ENCODE measurements around the gene ANKRD29.

- no peak for TF ChIP-seq SP1 (CRISPR knock-in tag; IDR thresholded peaks at IDR 0.05)
- TF ChIP-seq MTA3 (IDR thresholded peaks at IDR 0.05; ENCODE audit: borderline replicate concordance) = no peak
- TF ChIP-seq CTCF (IDR thresholded peaks at IDR 0.05 in 2 of 3, conservative IDR thresholded peaks at IDR 0.05 in 1 of 3; ENCODE audit: insufficient read depth in 2 of 3, low read depth in 1 of 3, low read length in 3 of 3) = no peak
- no peak for TF ChIP-seq NBN (IDR thresholded peaks at IDR 0.05; ENCODE audit: low read depth)
- TF ChIP-seq ZBTB8A (IDR thresholded peaks at IDR 0.05; ENCODE audit: partially characterized antibody) = no peak
- TF ChIP-seq TBL1XR1 (IDR thresholded peaks at IDR 0.05; ENCODE audit: low read length in 2 of 2) = no peak
- no peak for TF ChIP-seq POLR2A (conservative IDR thresholded peaks at IDR 0.05)
- no peak for TF ChIP-seq ZBTB17 (CRISPR knock-in tag; IDR thresholded peaks at IDR 0.05)
- TF ChIP-seq, protein P1, sequence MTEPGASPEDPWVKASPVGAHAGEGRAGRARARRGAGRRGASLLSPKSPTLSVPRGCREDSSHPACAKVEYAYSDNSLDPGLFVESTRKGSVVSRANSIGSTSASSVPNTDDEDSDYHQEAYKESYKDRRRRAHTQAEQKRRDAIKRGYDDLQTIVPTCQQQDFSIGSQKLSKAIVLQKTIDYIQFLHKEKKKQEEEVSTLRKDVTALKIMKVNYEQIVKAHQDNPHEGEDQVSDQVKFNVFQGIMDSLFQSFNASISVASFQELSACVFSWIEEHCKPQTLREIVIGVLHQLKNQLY (CRISPR knock-in tag; conservative IDR thresholded peaks at IDR 0.05) = no peak
- TF ChIP-seq, protein P2, sequence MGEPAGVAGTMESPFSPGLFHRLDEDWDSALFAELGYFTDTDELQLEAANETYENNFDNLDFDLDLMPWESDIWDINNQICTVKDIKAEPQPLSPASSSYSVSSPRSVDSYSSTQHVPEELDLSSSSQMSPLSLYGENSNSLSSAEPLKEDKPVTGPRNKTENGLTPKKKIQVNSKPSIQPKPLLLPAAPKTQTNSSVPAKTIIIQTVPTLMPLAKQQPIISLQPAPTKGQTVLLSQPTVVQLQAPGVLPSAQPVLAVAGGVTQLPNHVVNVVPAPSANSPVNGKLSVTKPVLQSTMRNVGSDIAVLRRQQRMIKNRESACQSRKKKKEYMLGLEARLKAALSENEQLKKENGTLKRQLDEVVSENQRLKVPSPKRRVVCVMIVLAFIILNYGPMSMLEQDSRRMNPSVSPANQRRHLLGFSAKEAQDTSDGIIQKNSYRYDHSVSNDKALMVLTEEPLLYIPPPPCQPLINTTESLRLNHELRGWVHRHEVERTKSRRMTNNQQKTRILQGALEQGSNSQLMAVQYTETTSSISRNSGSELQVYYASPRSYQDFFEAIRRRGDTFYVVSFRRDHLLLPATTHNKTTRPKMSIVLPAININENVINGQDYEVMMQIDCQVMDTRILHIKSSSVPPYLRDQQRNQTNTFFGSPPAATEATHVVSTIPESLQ (CRISPR knock-in tag; IDR thresholded peaks at IDR 0.05) = no peak
Measured at GRCh38 chr18:23570912-23571504, 91.7 kb downstream of the ANKRD29 start.
